GM19240 (cell line): Measurements from ENCODE around the gene HMGCS1.
"Not testable (repeated sequence)": the region's sequence is repeated elsewhere in the genome, so short reads cannot be mapped to it uniquely, and the experiment has no call there.

Source experiments
- DNase-seq: peaks from one replicate; pipeline ENCODE4 v3.0.0; 2011; ENCODE audit warnings: low spot score; ENCODE audit not compliant: insufficient read length

HMGCS1 gene

GRCh38 chr5:43274435-43275114, 38.6 kb downstream of the HMGCS1 start:
- no peak for DNase-seq

- no peak for DNase-seq
Observed at GRCh38 chr5:43273552-43273951, 39.7 kb downstream of the HMGCS1 start.

- no peak for DNase-seq
Observed at GRCh38 chr5:43270645-43271044, 42.6 kb downstream of the HMGCS1 start.

- DNase-seq = no peak
Observed at GRCh38 chr5:43268188-43268820, 44.9 kb downstream of the HMGCS1 start.

- not testable (repeated sequence) for DNase-seq
Observed at GRCh38 chr5:43262269-43262668, 50.9 kb downstream of the HMGCS1 start.

- DNase-seq = no peak
Observed at GRCh38 chr5:43258116-43258515, 55.1 kb downstream of the HMGCS1 start.

GRCh38 chr5:43256261-43256966, 56.8 kb downstream of the HMGCS1 start:
- DNase-seq = no peak

- no peak for DNase-seq
Observed at GRCh38 chr5:43255704-43256103, 57.5 kb downstream of the HMGCS1 start.

- DNase-seq = no peak
Observed at GRCh38 chr5:43251754-43252153, 61.5 kb downstream of the HMGCS1 start.

- DNase-seq = no peak
Observed at GRCh38 chr5:43245724-43246385, 67.4 kb downstream of the HMGCS1 start.

- no peak for DNase-seq
Observed at GRCh38 chr5:43244823-43245565, 68.2 kb downstream of the HMGCS1 start.

- no peak for DNase-seq
Observed at GRCh38 chr5:43243270-43243669, 69.9 kb downstream of the HMGCS1 start.

GRCh38 chr5:43242196-43242595, 71.0 kb downstream of the HMGCS1 start:
- no peak for DNase-seq
